Immature natural killer cell (primary cell): Measurements from ENCODE around the gene COL1A1. TPM values are rescaled to one million over a fixed set of nuclear protein-coding genes. Genes with fewer than 3 reads are reported as not detected.

ENCODE experiments used
- DNase-seq, 3 donors: peaks; one replicate each; pipeline ENCODE4 v3.0.0; 2022; ENCODE audit warnings: mixed read lengths in 1 of 3
- H3K27ac Mint-ChIP-seq, 6 donors: one replicate each; pipeline ENCODE4 v1.8.0; 2020; ENCODE audit warnings: mixed read lengths in 6 of 6, mild to moderate bottlenecking in 5 of 6, inconsistent platforms in 4 of 6, moderate library complexity in 3 of 6
- H3K27me3 Mint-ChIP-seq, 3 donors: one replicate each; pipeline ENCODE4 v1.8.0; 2020 to 2021; ENCODE audit warnings: low read depth in 3 of 3, mild to moderate bottlenecking in 3 of 3, mixed read lengths in 3 of 3, moderate library complexity in 3 of 3, inconsistent platforms in 1 of 3
- H3K36me3 Mint-ChIP-seq, 3 donors: one replicate each; pipeline ENCODE4 v1.8.0; 2020; ENCODE audit warnings: mixed read lengths in 3 of 3, inconsistent platforms in 2 of 3, mild to moderate bottlenecking in 2 of 3
- H3K4me1 Mint-ChIP-seq, 2 donors: one replicate each; pipeline ENCODE4 v1.8.0; 2020; ENCODE audit warnings: inconsistent platforms in 2 of 2, mild to moderate bottlenecking in 2 of 2, mixed read lengths in 2 of 2, moderate library complexity in 1 of 2
- H3K4me3 Mint-ChIP-seq, 5 donors: one replicate each; pipeline ENCODE4 v1.8.0; 2020; ENCODE audit warnings: mild to moderate bottlenecking in 5 of 5, mixed read lengths in 5 of 5, inconsistent platforms in 3 of 5, moderate library complexity in 3 of 5
- H3K9me3 Mint-ChIP-seq, 6 donors: one replicate each; pipeline ENCODE4 v1.8.0; 2020; ENCODE audit warnings: mild to moderate bottlenecking in 6 of 6, mixed read lengths in 6 of 6, inconsistent platforms in 4 of 6, moderate library complexity in 3 of 6
- polyA plus RNA-seq, 3 donors: library from polyadenylated mRNA; unstranded; fragments of 300-500 nt; fragmentation: Illumina TruSeq; gene quantifications; one replicate each; pipeline ENCODE4 v1.2.3, GENCODE V29; 2021

Gene COL1A1
- polyA plus RNA-seq, 3 donors from 2014 or later = not detected

DNA sequence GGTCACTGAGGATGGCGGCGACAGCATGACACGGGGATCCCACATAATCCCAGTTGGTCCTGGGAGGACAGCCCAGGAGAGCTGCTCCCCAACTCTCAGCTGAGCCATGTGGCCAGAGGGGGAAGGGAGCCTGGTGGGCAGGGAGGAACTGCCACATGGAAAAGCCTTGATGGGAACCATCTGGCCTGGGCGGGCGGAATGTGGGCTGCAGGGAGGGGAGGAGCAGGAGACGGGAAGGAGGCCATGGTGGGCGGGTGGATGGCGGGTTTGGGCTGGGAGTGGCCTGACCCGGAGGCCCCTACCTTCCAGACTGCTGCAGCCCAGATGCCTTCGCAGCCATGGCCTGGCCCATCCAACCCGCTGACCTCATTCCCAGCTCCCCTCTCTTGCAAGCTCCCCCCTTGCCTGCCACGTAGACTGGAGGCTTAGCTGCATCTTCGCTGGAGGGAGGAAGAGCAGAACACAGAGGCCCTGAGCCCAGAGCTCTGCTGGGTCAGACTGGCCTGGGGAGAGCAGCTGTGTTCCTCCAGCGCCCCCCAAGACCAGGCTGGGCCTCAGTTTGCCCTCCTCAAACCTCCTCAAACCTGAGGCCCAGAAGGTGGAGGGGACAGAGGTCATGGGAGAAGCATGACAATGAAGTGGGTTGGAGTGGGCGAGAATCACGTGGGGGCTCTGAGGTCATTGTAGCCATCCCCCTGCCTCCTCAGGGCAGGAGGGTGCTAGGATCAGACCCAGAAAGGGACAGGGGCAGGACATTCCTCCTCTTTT lies 8.2 kb upstream of the COL1A1 start:
- no peak overlapping the region for H3K27ac Mint-ChIP-seq
- H3K4me1 Mint-ChIP-seq = peaks cover 15 to 26% of the 10 kb centered on the region in 2 donors
- no peak overlapping the region for H3K4me3 Mint-ChIP-seq
- H3K36me3 Mint-ChIP-seq = no peaks in the 10 kb centered on the region
- H3K27me3 Mint-ChIP-seq = peaks cover 17 to 32% (median 22%) of the 10 kb centered on the region in 3 donors
- no peaks in the 10 kb centered on the region for H3K9me3 Mint-ChIP-seq
- no peak for DNase-seq

DNA sequence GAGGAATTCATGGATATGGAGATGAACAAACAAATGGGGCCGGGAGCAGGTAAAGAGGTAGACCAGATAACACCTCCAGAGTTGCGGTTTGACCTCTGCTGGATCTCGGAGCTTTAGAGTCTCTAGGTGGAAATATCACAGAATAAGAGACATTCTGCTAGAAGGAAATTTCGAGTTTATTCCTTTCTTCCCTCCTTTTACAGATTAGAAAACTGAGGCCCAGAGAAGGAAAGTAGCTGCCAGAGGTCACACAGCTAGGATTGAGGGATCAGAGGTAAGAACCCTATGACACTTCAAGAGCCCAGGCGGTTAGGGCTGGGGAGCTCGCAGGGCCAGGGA lies 7.7 kb upstream of the COL1A1 start:
- peaks cover 13 to 22% of the 10 kb centered on the region in 2 donors for H3K4me1 Mint-ChIP-seq
- H3K4me3 Mint-ChIP-seq = no peak overlapping the region
- no peaks in the 10 kb centered on the region for H3K9me3 Mint-ChIP-seq

DNA sequence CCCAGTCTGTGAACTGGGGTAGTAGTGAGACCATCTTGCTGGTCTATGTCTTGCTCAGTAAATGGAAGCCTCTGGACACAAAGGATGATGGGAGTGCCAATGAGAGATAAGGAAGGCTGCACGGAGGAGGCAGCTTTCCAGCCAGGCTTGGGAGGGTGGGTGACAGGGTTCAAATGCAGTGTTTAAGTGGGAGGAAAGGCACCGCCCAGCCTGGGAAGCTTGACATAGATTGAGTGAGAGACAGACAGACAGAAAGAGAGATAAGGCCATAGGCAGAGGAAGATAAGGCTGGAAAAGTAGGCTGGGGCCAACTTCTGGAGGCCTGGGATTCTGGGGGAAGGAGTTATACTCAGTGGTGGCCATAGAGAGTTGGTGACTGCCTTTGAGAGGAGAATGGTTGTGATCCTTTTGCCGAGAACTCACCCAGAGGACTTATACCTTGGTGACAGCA lies 7.2 kb upstream of the COL1A1 start:
- no peaks in the 10 kb centered on the region for H3K36me3 Mint-ChIP-seq
- H3K27ac Mint-ChIP-seq = peak overlapping the region in 1 of 6 donors; percentile 33
- DNase-seq = no peak
- H3K9me3 Mint-ChIP-seq = no peaks in the 10 kb centered on the region
- H3K4me1 Mint-ChIP-seq = peaks cover 13 to 17% of the 10 kb centered on the region in 2 donors
- H3K27me3 Mint-ChIP-seq = peaks cover 22 to 31% (median 23%) of the 10 kb centered on the region in 3 donors
- no peak overlapping the region for H3K4me3 Mint-ChIP-seq

More for the DNA sequence above, 7.7 kb upstream of the COL1A1 start:
- H3K27me3 Mint-ChIP-seq = peaks cover 19 to 31% (median 22%) of the 10 kb centered on the region in 3 donors
- DNase-seq = no peak
- H3K27ac Mint-ChIP-seq = no peak overlapping the region
- H3K36me3 Mint-ChIP-seq = no peaks in the 10 kb centered on the region

DNA sequence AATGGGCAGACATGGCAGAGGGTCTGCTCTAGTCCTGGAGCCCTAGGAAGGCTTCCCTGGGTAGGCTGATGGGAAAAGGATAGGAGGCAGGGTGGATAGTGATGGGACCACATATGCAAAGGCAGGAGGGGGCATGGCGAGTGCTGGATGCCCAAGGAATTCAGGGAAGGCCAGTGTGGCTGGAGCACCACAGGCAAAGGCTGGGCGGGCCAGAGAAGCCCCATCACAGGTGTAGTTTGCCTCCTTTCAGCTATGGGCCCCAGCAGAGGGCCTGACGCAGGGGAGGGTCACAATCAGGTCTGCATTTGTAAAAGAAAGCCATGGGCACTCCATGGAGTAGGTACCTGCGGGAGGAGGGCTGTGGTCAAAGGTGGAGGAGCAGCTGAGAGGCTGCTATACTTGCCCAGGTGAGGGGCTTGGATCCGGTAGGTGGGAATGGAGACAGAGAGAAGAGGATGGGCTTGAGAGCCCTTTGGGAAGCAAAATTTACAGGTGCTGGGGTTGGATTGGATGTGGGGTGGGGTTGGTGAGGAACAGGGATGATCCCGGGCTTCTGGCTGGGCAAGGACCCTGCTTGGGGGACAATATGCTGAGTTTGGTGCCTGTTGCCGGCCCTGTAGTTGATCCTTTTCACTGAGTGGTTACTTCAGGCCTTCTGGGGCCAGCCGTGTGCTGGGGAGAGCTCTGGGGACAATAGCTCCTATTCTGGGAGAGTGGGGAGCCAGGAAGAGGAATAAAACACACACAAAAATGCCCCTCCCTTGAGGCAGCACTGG lies 6.5 kb upstream of the COL1A1 start:
- Mint-ChIP-seq H3K27me3 (peaks cover 19 to 31% (median 23%) of the 10 kb centered on the region in 3 donors), H3K4me3 (no peak overlapping the region), H3K4me1 (peaks cover 9 to 11% of the 10 kb centered on the region in 2 donors), H3K9me3 (no peaks in the 10 kb centered on the region), H3K36me3 (no peaks in the 10 kb centered on the region), H3K27ac (peak overlapping the region in 2 of 6 donors; percentile 47 to 50)
- no peak for DNase-seq

DNA sequence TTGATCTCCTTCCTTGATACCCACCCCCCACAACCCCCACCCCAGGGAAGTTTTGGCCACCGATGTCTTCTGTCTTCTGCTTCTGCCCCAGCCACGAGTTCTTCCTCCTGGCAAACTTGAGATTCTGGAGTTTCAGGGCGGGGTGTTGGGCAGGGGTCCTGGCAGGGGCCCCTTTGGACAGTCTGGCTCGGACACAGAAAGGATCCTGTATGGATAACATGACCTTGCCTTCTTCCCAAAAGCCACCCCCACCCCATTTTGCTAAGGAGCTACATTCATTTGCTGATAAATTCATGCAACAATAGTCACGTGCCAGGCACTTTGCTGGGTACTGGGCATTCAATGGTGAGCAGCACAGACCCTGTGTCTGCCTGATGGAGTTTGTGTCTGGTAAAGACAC lies 5.9 kb upstream of the COL1A1 start:
- Mint-ChIP-seq H3K4me3 (no peak overlapping the region), H3K9me3 (no peaks in the 10 kb centered on the region), H3K27me3 (peaks cover 15 to 33% (median 28%) of the 10 kb centered on the region in 3 donors), H3K36me3 (no peaks in the 10 kb centered on the region), H3K27ac (peak overlapping the region in 1 of 6 donors; percentile 47), H3K4me1 (peaks cover 3 to 4% of the 10 kb centered on the region in 2 donors)
- DNase-seq = no peak

DNA sequence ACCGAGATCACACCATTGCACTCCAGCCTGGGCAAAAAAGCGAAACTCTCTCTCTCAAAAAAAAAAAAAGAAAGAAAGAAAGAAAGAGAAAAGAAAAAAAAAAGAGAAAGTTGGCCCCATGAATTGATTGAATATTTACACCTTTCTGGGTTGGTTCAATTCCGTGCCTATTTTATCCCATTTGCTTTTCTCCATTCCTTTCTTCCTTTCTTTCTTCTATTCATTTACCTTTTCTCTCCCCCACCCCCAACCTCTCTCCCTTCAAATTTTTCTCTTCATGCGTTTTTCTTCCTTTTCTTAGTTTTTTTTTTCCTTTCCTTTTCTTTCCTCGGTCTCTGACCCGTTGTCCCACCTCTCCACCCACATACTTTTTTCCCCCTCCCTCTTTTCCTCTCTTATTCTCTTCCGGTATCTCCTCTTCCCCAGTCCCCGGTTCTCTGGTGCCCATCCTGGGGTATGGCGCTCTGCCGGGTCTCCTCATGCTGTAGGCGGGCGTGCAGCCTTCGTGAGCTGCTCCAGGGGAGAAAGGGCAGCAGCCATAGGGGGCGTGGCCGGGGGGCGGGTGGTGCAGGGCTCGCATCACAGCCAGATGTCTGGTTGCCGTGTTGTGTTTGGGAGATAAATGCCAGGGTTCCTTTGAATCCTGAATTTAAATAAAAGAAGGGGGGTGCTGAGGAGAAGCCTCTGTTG lies 5.3 kb upstream of the COL1A1 start:
- H3K4me3 Mint-ChIP-seq = no peak overlapping the region
- peaks cover 0 to 2% of the 10 kb centered on the region in 2 donors for H3K4me1 Mint-ChIP-seq
- no peaks in the 10 kb centered on the region for H3K9me3 Mint-ChIP-seq
- peaks cover 20 to 34% (median 32%) of the 10 kb centered on the region in 3 donors for H3K27me3 Mint-ChIP-seq
- no peaks in the 10 kb centered on the region for H3K36me3 Mint-ChIP-seq
- no peak overlapping the region for H3K27ac Mint-ChIP-seq
- DNase-seq = no peak

DNA sequence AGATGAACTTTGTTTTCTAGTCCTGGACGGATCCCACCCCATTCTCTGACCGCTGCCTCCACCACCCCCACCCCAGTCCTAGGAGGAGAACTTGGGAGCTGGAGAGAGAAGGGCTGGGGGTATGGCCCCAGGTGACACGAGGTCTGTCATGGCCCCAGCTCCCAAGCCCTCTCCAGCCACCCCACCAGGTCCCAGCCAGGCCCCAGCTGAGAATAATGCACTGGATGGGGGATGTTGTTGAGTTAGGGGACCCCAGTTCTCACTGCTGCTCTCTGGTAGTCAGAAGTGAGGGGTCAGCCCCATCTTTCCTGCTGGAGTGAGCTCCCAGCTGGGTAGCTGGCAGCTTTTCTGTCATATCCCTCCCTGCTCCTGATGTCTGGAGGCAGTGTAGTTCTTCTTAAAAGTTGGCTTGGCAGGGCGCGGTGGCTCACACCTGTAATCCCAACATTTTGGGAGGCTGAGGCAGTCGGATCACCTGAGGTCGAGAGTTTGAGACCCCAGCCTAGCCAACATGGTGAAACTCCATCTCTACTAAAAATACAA lies 4.6 kb upstream of the COL1A1 start:
- H3K36me3 Mint-ChIP-seq = no peaks in the 10 kb centered on the region
- peaks cover 22 to 35% (median 34%) of the 10 kb centered on the region in 3 donors for H3K27me3 Mint-ChIP-seq
- peak overlapping the region in 1 of 6 donors; percentile 20 for H3K27ac Mint-ChIP-seq
- no peak overlapping the region for H3K4me3 Mint-ChIP-seq
- H3K4me1 Mint-ChIP-seq = peaks cover 4 to 5% of the 10 kb centered on the region in 2 donors
- H3K9me3 Mint-ChIP-seq = no peaks in the 10 kb centered on the region
- DNase-seq = no peak

DNA sequence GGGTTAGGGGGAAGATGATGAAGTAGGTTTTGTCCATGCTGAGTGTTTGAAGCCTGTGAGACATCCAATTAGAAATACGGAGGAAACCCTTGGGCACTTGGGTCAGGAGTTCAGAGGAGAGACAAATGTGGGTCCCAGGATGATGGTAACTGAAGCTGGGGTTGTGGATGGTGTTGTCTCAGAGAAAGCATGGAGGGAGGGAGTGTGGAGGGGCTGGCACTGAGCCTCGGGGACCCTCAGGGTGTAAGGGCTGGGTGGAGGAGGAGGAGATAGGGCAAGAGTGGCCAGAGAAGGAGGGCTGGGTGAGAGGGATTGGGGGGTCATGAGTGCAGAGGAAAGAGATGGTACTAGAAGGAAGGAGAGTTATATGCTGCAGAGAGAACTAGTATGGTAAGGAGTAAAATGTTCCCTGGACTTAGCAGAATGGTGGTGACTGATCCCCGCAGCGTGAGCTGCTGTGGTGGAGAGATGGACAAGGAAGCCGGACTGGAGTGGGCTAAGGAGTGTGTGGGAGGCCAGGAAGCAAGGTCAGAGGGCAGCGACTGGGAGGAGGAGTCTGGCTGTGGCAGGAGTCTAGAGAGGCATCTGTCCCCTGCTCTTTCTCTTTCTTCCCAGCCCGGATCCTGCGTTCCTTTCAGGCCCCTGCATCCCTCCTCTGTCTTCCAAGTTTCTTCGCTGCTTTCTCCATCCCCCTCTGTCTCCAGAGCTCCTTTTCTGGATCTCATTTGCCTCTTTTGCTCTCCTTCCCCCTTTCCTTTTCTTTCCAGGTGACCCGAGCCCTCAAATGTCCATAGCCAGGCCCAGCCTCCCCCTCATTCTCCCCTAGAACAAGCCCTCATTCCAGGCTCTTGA lies 3.9 kb upstream of the COL1A1 start:
- no peak overlapping the region for H3K4me3 Mint-ChIP-seq
- H3K27ac Mint-ChIP-seq = peak overlapping the region in 1 of 6 donors; percentile 20
- DNase-seq = no peak
- peaks cover 27 to 40% (median 37%) of the 10 kb centered on the region in 3 donors for H3K27me3 Mint-ChIP-seq
- no peaks in the 10 kb centered on the region for H3K9me3 Mint-ChIP-seq
- no peaks in the 10 kb centered on the region for H3K36me3 Mint-ChIP-seq
- H3K4me1 Mint-ChIP-seq = peaks cover 11 to 12% of the 10 kb centered on the region in 2 donors

DNA sequence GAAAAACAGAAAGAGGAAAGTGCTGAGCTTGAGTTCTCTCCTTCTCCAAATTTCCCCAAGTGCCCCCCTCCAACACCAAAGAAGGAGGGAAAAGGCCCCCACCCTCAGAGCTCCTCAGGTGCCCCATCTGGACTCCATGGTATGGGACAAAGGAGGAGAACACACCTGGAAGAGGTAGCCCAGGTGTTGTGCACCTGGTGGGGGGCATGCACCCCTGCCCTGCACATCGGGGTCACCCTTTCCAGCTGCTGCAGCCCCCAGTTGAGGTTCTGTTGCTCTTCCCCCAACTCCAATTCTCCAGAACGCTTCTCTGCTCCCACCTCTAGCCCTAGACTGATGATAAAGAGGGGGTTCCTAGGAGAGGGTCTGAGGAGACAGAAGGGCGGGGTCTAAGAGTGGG lies 3.0 kb upstream of the COL1A1 start:
- Mint-ChIP-seq H3K27ac (no peak overlapping the region), H3K4me3 (no peak overlapping the region), H3K27me3 (peaks cover 28 to 40% (median 37%) of the 10 kb centered on the region in 3 donors)

DNA sequence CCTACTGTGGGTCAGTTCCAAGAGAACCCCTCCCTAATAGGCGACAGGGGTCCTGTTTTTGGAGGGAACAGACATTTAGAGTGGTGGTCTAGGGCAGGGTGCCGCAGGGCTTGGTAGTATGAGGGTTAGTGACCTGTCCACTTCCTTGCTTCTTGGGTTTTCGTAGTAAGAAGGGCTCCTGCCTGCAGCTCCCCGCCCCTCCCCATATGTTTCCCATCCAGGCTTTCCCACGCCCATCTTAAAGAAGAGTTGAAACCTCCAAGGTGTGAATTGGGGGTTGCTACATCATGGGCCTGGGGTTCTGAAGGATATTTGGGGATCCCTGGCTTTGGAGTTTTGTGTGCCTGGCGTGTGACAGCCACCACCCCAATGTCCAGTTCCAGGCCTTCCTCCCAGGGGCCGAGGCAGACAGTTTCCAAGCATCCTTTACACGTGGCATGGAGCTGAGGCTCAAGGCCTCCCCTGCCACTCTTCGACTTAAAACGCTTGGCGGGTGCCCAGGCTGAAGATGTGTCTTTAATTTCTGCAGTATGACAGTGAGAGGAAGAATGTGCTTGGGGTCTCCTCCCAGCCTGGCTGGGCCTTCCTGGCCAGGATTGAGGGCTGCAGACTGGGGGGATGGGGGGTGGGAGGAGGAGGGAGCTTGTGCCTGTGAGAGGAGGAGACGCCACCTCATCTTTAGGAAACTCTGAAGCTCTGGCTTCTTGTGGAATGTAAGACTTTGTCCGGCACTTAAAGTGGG lies 2.3 kb upstream of the COL1A1 start:
- Mint-ChIP-seq H3K27ac (no peak overlapping the region), H3K36me3 (no peaks in the 10 kb centered on the region), H3K27me3 (peaks cover 25 to 39% (median 33%) of the 10 kb centered on the region in 3 donors), H3K4me1 (peaks cover 13 to 18% of the 10 kb centered on the region in 2 donors), H3K4me3 (no peak overlapping the region), H3K9me3 (no peaks in the 10 kb centered on the region)
- DNase-seq = no peak

More for the DNA sequence above, 3.0 kb upstream of the COL1A1 start:
- Mint-ChIP-seq H3K9me3 (no peaks in the 10 kb centered on the region), H3K36me3 (no peaks in the 10 kb centered on the region), H3K4me1 (peaks cover 13 to 16% of the 10 kb centered on the region in 2 donors)
- DNase-seq = no peak

DNA sequence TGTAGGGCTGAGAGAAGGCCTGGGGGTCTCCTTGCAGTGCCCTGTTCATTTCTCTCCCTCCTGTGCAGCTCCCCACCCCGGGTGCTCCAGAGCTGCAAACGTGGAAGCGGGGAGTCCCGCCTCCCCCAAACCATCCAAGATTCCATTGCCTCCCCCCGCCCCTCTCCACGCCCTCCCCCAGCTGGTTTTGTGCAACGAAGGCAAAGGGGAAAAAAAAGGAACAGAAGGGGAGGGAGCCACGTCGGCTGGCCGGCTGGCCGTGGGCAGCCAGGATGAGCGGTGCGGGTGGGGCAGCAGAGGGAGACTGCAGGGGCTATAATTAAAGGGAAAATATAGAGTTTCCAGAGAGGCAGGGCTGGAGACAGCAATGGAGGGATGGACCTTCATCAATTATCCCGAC lies 1.7 kb upstream of the COL1A1 start:
- DNase-seq = no peak
- H3K36me3 Mint-ChIP-seq = no peaks in the 10 kb centered on the region
- peaks cover 13 to 22% of the 10 kb centered on the region in 2 donors for H3K4me1 Mint-ChIP-seq
- peaks cover 29 to 40% (median 33%) of the 10 kb centered on the region in 3 donors for H3K27me3 Mint-ChIP-seq
- no peaks in the 10 kb centered on the region for H3K9me3 Mint-ChIP-seq
- H3K27ac Mint-ChIP-seq = no peak overlapping the region
- H3K4me3 Mint-ChIP-seq = no peak overlapping the region
